Vagina (tissue), 2 donors: ENCODE results near the gene PCSK1. TPM values are rescaled to one million over a fixed set of nuclear protein-coding genes. Genes with fewer than 3 reads are reported as not detected.
"Not testable (repeated sequence)": the region's sequence is repeated elsewhere in the genome, so short reads cannot be mapped to it uniquely, and the experiment has no call there.

Experiments used
- DNase-seq, 2 donors: peaks; one replicate each; pipeline ENCODE4 v3.0.0-alpha.2; 2017; ENCODE audit errors: extremely low spot score in 2 of 2
- H3K27ac ChIP-seq: fragments of 200-600 bp; sonication (generic); one replicate; pipeline ENCODE4 v1.5.1; 2019
- H3K27me3 ChIP-seq: fragments of 200-600 bp; sonication (generic); one replicate; pipeline ENCODE4 v1.5.1; 2019
- H3K36me3 ChIP-seq, 2 donors: fragments of 200-600 bp; sonication (generic); one replicate each; pipeline ENCODE4 v1.5.1; 2017 to 2019
- H3K4me1 ChIP-seq: fragments of 200-600 bp; sonication (generic); one replicate; pipeline ENCODE4 v1.5.1; 2019
- H3K4me3 ChIP-seq, 2 donors: fragments of 200-600 bp; sonication (generic); 1 replicate in 1 of 2; 2 replicates in 1 of 2; pipeline ENCODE4 v1.5.1; 2016 to 2019
- H3K9me3 ChIP-seq: fragments of 200-600 bp; sonication (generic); one replicate; pipeline ENCODE4 v1.5.1; 2019
- CTCF ChIP-seq, 3 experiments: fragments of 450-650 bp in 2 of 3; fragments of 200-600 bp in 1 of 3; sonication (generic) in 1 of 3; IDR thresholded peaks; one replicate each; pipeline ENCODE4 v1.5.1; 2017 to 2019; ENCODE audit warnings: antibody characterized with exemption in 3 of 3, mild to moderate bottlenecking in 2 of 3, moderate library complexity in 2 of 3
- POLR2A ChIP-seq, 2 donors: fragments of 450-650 bp; IDR thresholded peaks; one replicate each; pipeline ENCODE4 v1.6.1; 2017; ENCODE audit warnings: antibody characterized with exemption in 2 of 2, mild to moderate bottlenecking in 2 of 2, moderate library complexity in 2 of 2
- POLR2AphosphoS5 ChIP-seq, 2 donors: sonication (generic); formaldehyde crosslinking; IDR thresholded peaks; one replicate each; pipeline ENCODE4 v1.9.0; 2017; ENCODE audit warnings: antibody characterized with exemption in 2 of 2, mild to moderate bottlenecking in 2 of 2, low read depth in 1 of 2; ENCODE audit not compliant: insufficient read depth in 1 of 2
- intact Hi-C: fragments of 100-400 bp; cut with DNase I; formaldehyde crosslinking; loops from one replicate; pipeline ENCODE4 v1.15.1; 2023
- total RNA-seq: library from RNA; depleted of rRNA; stranded (reverse); fragments of >200 nt; gene quantifications from one replicate; pipeline ENCODE4 v1.2.3, GENCODE V29; 2016

Gene PCSK1
- total RNA-seq, 1 donor from 2014 or later: 1.7 TPM

GRCh38 chr5:96370976-96371375 lies 62.1 kb downstream of the PCSK1 start:
- Histone ChIP-seq H3K9me3 (no peaks in the 10 kb centered on the region), H3K36me3 (no peaks in the 10 kb centered on the region), H3K27ac (no peak overlapping the region), H3K4me3 (no peak overlapping the region), H3K27me3 (no peaks in the 10 kb centered on the region), H3K4me1 (no peaks in the 10 kb centered on the region)
- TF ChIP-seq POLR2A (IDR thresholded peaks at IDR 0.05) (no peak), POLR2AphosphoS5 (IDR thresholded peaks at IDR 0.05; ENCODE audit: insufficient read depth in 1 of 2, low read depth in 1 of 2) (no peak), CTCF (IDR thresholded peaks at IDR 0.05) (no peak)
- DNase-seq: no peak
- intact Hi-C loops: no loop called here

- H3K36me3 ChIP-seq, H3K27ac ChIP-seq, H3K4me3 ChIP-seq, H3K9me3 ChIP-seq, H3K4me1 ChIP-seq, intact Hi-C loops, DNase-seq, H3K27me3 ChIP-seq: not testable (repeated sequence)
Observed at GRCh38 chr5:96367337-96367736, 65.7 kb downstream of the PCSK1 start.

- no peak for DNase-seq
- TF ChIP-seq CTCF (IDR thresholded peaks at IDR 0.05) (no peak), POLR2AphosphoS5 (IDR thresholded peaks at IDR 0.05; ENCODE audit: insufficient read depth in 1 of 2, low read depth in 1 of 2) (no peak), POLR2A (IDR thresholded peaks at IDR 0.05) (no peak)
- H3K27ac ChIP-seq: no peak overlapping the region
- no peaks in the 10 kb centered on the region for H3K9me3 ChIP-seq
- no peaks in the 10 kb centered on the region for H3K36me3 ChIP-seq
- no peaks in the 10 kb centered on the region for H3K4me1 ChIP-seq
- no peaks in the 10 kb centered on the region for H3K27me3 ChIP-seq
- intact Hi-C loops: no loop called here
- no peak overlapping the region for H3K4me3 ChIP-seq
Observed at GRCh38 chr5:96354237-96354636, 78.8 kb downstream of the PCSK1 start.

GRCh38 chr5:96353220-96353619 lies 79.8 kb downstream of the PCSK1 start:
- intact Hi-C loops: no loop called here
- H3K36me3 ChIP-seq: no peaks in the 10 kb centered on the region

GRCh38 chr5:96350678-96351077 lies 82.4 kb downstream of the PCSK1 start:
- Histone ChIP-seq H3K9me3 (no peaks in the 10 kb centered on the region), H3K4me3 (no peak overlapping the region), H3K27ac (no peak overlapping the region), H3K4me1 (no peaks in the 10 kb centered on the region), H3K27me3 (no peaks in the 10 kb centered on the region), H3K36me3 (no peaks in the 10 kb centered on the region)
- DNase-seq: no peak
- TF ChIP-seq POLR2AphosphoS5 (IDR thresholded peaks at IDR 0.05; ENCODE audit: insufficient read depth in 1 of 2, low read depth in 1 of 2) (no peak), POLR2A (IDR thresholded peaks at IDR 0.05) (no peak), CTCF (IDR thresholded peaks at IDR 0.05) (no peak)
- intact Hi-C loops: no loop called here

More at GRCh38 chr5:96353220-96353619, 79.8 kb downstream of the PCSK1 start:
- Histone ChIP-seq H3K27me3 (no peaks in the 10 kb centered on the region), H3K27ac (no peak overlapping the region), H3K4me3 (no peak overlapping the region), H3K4me1 (no peaks in the 10 kb centered on the region), H3K9me3 (no peaks in the 10 kb centered on the region)
- DNase-seq: no peak
- TF ChIP-seq CTCF (IDR thresholded peaks at IDR 0.05) (no peak), POLR2AphosphoS5 (IDR thresholded peaks at IDR 0.05; ENCODE audit: insufficient read depth in 1 of 2, low read depth in 1 of 2) (no peak), POLR2A (IDR thresholded peaks at IDR 0.05) (no peak)

GRCh38 chr5:96348536-96348935 lies 84.5 kb downstream of the PCSK1 start:
- Histone ChIP-seq H3K4me3 (no peak overlapping the region), H3K27me3 (no peaks in the 10 kb centered on the region), H3K36me3 (no peaks in the 10 kb centered on the region), H3K9me3 (no peaks in the 10 kb centered on the region), H3K4me1 (no peaks in the 10 kb centered on the region), H3K27ac (no peak overlapping the region)
- intact Hi-C loops: loop anchor here (5.0 to 10.0 kb wide), 2 partner anchors 254 to 704 kb away; partner anchors contain the start of gene RFESD
- no peak for TF ChIP-seq POLR2A (IDR thresholded peaks at IDR 0.05)
- TF ChIP-seq CTCF (IDR thresholded peaks at IDR 0.05): no peak
- TF ChIP-seq POLR2AphosphoS5 (IDR thresholded peaks at IDR 0.05; ENCODE audit: insufficient read depth in 1 of 2, low read depth in 1 of 2): no peak
- DNase-seq: no peak
